Liver (tissue), 9 donors: ENCODE results near the gene TMTC2. TPM values are rescaled to one million over a fixed set of nuclear protein-coding genes. Genes with fewer than 3 reads are reported as not detected.

Source experiments
- DNase-seq: peaks from one replicate; pipeline ENCODE4 v3.0.0-alpha.2; 2017; ENCODE audit warnings: low spot score
- H3K27ac ChIP-seq, 2 donors: one replicate each; pipeline ENCODE4 v1.7.0; 2013; ENCODE audit warnings: inconsistent platforms in 2 of 2, low read length in 2 of 2, control low read depth in 1 of 2, low read depth in 1 of 2, mild to moderate bottlenecking in 1 of 2
- H3K27me3 ChIP-seq, 4 donors: one replicate each; pipeline versions ENCODE4 v1.6.1 to v1.7.0; 2013; ENCODE audit warnings: low read length in 3 of 4, inconsistent platforms in 1 of 4, mild to moderate bottlenecking in 1 of 4, moderate library complexity in 1 of 4; ENCODE audit not compliant: control insufficient read depth in 4 of 4, insufficient read depth in 4 of 4
- H3K36me3 ChIP-seq, 4 donors: one replicate each; pipeline versions ENCODE4 v1.6.1 to v1.7.0; 2013; ENCODE audit warnings: low read length in 3 of 4, mild to moderate bottlenecking in 3 of 4, low read depth in 1 of 4, moderate library complexity in 1 of 4; ENCODE audit not compliant: control insufficient read depth in 4 of 4, insufficient read depth in 3 of 4
- H3K4me1 ChIP-seq, 4 donors: one replicate each; pipeline versions ENCODE4 v1.6.1 to v1.7.0; 2013; ENCODE audit warnings: low read length in 3 of 4, mild to moderate bottlenecking in 3 of 4, moderate library complexity in 1 of 4; ENCODE audit not compliant: control insufficient read depth in 4 of 4, insufficient read depth in 4 of 4
- H3K4me3 ChIP-seq, 3 donors: one replicate each; pipeline versions ENCODE4 v1.6.1 to v1.7.0; 2013; ENCODE audit warnings: low read length in 3 of 3, control low read depth in 1 of 3, low read depth in 1 of 3, mild to moderate bottlenecking in 1 of 3
- H3K9ac ChIP-seq, 2 donors: one replicate each; pipeline ENCODE4 v1.7.0; 2013; ENCODE audit warnings: low read length in 2 of 2, mild to moderate bottlenecking in 2 of 2, moderate library complexity in 2 of 2, control low read depth in 1 of 2, low read depth in 1 of 2
- H3K9me3 ChIP-seq, 4 donors: one replicate each; pipeline versions ENCODE4 v1.6.1 to v1.7.0; 2013; ENCODE audit warnings: low read length in 3 of 4; ENCODE audit not compliant: control insufficient read depth in 4 of 4
- FOXA1 ChIP-seq: IDR thresholded peaks from 2 replicates; pipeline ENCODE4 v1.6.1; 2016; ENCODE audit warnings: antibody characterized with exemption
- FOXA2 ChIP-seq: IDR thresholded peaks from 2 replicates; pipeline ENCODE4 v1.6.1; 2016; ENCODE audit warnings: antibody characterized with exemption
- GABPA ChIP-seq, 2 donors: IDR thresholded peaks in 1 of 2; conservative IDR thresholded peaks in 1 of 2; 2 replicates each; pipeline ENCODE4 v1.6.1; 2016; ENCODE audit warnings: antibody characterized with exemption in 2 of 2, mild to moderate bottlenecking in 1 of 2, moderate library complexity in 1 of 2
- HNF4A ChIP-seq, 2 donors: conservative IDR thresholded peaks; 2 replicates each; pipeline ENCODE4 v1.6.1; 2016; ENCODE audit warnings: antibody characterized with exemption in 2 of 2, mild to moderate bottlenecking in 2 of 2
- HNF4G ChIP-seq: IDR thresholded peaks from 2 replicates; pipeline ENCODE4 v1.6.1; 2016; ENCODE audit warnings: antibody characterized with exemption
- JUND ChIP-seq, 2 donors: IDR thresholded peaks; 2 replicates each; pipeline ENCODE4 v1.6.1; 2016; ENCODE audit warnings: antibody characterized with exemption in 2 of 2
- NR2F2 ChIP-seq: IDR thresholded peaks from 2 replicates; pipeline ENCODE4 v1.6.1; 2016; ENCODE audit warnings: antibody characterized with exemption
- RXRA ChIP-seq, 2 donors: IDR thresholded peaks; 2 replicates each; pipeline ENCODE4 v1.6.1; 2017 to 2018; ENCODE audit warnings: antibody characterized with exemption in 2 of 2, mild to moderate bottlenecking in 1 of 2
- SP1 ChIP-seq: IDR thresholded peaks from 2 replicates; pipeline ENCODE4 v1.6.1; 2018; ENCODE audit warnings: antibody characterized with exemption, mild to moderate bottlenecking
- TAF1 ChIP-seq: conservative IDR thresholded peaks from 2 replicates; pipeline ENCODE4 v1.6.1; 2016; ENCODE audit warnings: antibody characterized with exemption, mild to moderate bottlenecking
- YY1 ChIP-seq: IDR thresholded peaks from 2 replicates; pipeline ENCODE4 v1.6.1; 2016; ENCODE audit warnings: antibody characterized with exemption, mild to moderate bottlenecking
- WGBS: extraction: QIAGEN DNeasy Blood & Tissue Kit; methylation state at CpG from one replicate; pipeline ENCODE4 v1.1.7; 2013; 5-methylcytosine and 5-hydroxymethylcytosine counted together
- polyA plus RNA-seq, 2 donors: library from polyadenylated mRNA; stranded (reverse) in 1 of 2; unstranded in 1 of 2; fragments of 200-250 nt in 1 of 2; fragments of >200 nt in 1 of 2; fragmentation: Nextera tagmentation in 1 of 2; extraction: Ambion mirVana in 1 of 2; gene quantifications; one replicate each; pipeline versions ENCODE4 v1.2.1 to v1.2.3, GENCODE V29; 2013 to 2015
- total RNA-seq, 2 donors: library from RNA; depleted of rRNA; stranded (reverse); fragments of >200 nt; gene quantifications; one replicate each; pipeline ENCODE4 v1.2.3, GENCODE V29; 2014
- TF ChIP-seq, protein P1 (sequence below): IDR thresholded peaks from 2 replicates; pipeline ENCODE4 v1.6.1; 2016; ENCODE audit warnings: antibody characterized with exemption
- TF ChIP-seq, protein P2 (sequence below): IDR thresholded peaks from 2 replicates; pipeline ENCODE4 v1.6.1; 2016; ENCODE audit warnings: antibody characterized with exemption, mild to moderate bottlenecking
- TF ChIP-seq, protein P3 (sequence below): fragments of 150-350 bp; IDR thresholded peaks from 2 replicates; pipeline ENCODE4 v1.5.1; 2017; ENCODE audit warnings: improper control_type of control experiment, low read depth, low read length; ENCODE audit not compliant: missing input control
- TF ChIP-seq, protein P4 (sequence below): IDR thresholded peaks from 2 replicates; pipeline ENCODE4 v1.6.1; 2016; ENCODE audit warnings: antibody characterized with exemption
- TF ChIP-seq, protein P5 (sequence below): IDR thresholded peaks from 2 replicates; pipeline ENCODE4 v1.6.1; 2016; ENCODE audit warnings: antibody characterized with exemption
- donor health status: healthy.
- donor health status: healthy.
- donor health status: healthy.
- donor health status: healthy.
- donor health status: healthy.

TMTC2 gene
- total and polyA plus RNA-seq, 4 donors: 0.36 to 3.0 (median 0.61) TPM

DNA sequence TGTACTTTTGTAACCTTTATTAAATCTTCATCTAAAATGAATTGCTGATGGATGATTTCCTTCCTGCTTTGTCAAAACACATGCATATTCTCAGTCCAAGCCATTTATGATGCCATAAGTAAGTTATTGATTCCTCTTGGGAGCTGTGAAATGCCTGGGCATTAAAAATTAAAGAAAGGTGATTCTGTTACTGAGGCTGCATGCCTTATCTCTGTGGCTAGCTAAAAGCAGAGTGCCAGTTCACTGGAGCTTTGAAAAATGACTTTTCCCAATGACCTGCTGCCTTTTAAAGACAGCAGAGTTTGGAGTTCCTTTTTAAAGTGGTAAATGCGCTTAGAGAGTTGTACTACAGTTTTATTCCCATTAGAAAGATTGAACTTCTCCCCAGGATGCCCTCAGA is 152.1 kb downstream of the TMTC2 start:
- Histone ChIP-seq H3K4me3 (no peak overlapping the region), H3K9me3 (no peaks in the 10 kb centered on the region), H3K27me3 (no peaks in the 10 kb centered on the region), H3K27ac (no peak overlapping the region), H3K9ac (no peak overlapping the region), H3K36me3 (no peaks in the 10 kb centered on the region), H3K4me1 (no peaks in the 10 kb centered on the region)
- no peak for TF ChIP-seq NR2F2
- TF ChIP-seq, protein P1, sequence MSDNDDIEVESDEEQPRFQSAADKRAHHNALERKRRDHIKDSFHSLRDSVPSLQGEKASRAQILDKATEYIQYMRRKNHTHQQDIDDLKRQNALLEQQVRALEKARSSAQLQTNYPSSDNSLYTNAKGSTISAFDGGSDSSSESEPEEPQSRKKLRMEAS: no peak
- TF ChIP-seq FOXA2: no peak
- TF ChIP-seq YY1: no peak
- TF ChIP-seq, protein P2, sequence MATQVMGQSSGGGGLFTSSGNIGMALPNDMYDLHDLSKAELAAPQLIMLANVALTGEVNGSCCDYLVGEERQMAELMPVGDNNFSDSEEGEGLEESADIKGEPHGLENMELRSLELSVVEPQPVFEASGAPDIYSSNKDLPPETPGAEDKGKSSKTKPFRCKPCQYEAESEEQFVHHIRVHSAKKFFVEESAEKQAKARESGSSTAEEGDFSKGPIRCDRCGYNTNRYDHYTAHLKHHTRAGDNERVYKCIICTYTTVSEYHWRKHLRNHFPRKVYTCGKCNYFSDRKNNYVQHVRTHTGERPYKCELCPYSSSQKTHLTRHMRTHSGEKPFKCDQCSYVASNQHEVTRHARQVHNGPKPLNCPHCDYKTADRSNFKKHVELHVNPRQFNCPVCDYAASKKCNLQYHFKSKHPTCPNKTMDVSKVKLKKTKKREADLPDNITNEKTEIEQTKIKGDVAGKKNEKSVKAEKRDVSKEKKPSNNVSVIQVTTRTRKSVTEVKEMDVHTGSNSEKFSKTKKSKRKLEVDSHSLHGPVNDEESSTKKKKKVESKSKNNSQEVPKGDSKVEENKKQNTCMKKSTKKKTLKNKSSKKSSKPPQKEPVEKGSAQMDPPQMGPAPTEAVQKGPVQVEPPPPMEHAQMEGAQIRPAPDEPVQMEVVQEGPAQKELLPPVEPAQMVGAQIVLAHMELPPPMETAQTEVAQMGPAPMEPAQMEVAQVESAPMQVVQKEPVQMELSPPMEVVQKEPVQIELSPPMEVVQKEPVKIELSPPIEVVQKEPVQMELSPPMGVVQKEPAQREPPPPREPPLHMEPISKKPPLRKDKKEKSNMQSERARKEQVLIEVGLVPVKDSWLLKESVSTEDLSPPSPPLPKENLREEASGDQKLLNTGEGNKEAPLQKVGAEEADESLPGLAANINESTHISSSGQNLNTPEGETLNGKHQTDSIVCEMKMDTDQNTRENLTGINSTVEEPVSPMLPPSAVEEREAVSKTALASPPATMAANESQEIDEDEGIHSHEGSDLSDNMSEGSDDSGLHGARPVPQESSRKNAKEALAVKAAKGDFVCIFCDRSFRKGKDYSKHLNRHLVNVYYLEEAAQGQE: no peak
- TF ChIP-seq JUND (IDR thresholded peaks at IDR 0.05): no peak
- TF ChIP-seq, protein P3, sequence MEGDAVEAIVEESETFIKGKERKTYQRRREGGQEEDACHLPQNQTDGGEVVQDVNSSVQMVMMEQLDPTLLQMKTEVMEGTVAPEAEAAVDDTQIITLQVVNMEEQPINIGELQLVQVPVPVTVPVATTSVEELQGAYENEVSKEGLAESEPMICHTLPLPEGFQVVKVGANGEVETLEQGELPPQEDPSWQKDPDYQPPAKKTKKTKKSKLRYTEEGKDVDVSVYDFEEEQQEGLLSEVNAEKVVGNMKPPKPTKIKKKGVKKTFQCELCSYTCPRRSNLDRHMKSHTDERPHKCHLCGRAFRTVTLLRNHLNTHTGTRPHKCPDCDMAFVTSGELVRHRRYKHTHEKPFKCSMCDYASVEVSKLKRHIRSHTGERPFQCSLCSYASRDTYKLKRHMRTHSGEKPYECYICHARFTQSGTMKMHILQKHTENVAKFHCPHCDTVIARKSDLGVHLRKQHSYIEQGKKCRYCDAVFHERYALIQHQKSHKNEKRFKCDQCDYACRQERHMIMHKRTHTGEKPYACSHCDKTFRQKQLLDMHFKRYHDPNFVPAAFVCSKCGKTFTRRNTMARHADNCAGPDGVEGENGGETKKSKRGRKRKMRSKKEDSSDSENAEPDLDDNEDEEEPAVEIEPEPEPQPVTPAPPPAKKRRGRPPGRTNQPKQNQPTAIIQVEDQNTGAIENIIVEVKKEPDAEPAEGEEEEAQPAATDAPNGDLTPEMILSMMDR: no peak
- TF ChIP-seq, protein P4, sequence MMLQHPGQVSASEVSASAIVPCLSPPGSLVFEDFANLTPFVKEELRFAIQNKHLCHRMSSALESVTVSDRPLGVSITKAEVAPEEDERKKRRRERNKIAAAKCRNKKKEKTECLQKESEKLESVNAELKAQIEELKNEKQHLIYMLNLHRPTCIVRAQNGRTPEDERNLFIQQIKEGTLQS: no peak
- no peak for TF ChIP-seq HNF4G
- TF ChIP-seq TAF1: no peak
- no peak for TF ChIP-seq HNF4A (conservative IDR thresholded peaks at IDR 0.05)
- no peak for TF ChIP-seq RXRA (IDR thresholded peaks at IDR 0.05)
- no peak for TF ChIP-seq GABPA (IDR thresholded peaks at IDR 0.05 in 1 of 2, conservative IDR thresholded peaks at IDR 0.05 in 1 of 2)
- no peak for TF ChIP-seq SP1
- DNase-seq: no peak
- WGBS: 99% methylated on average over 1 of the region's 1 CpG

DNA sequence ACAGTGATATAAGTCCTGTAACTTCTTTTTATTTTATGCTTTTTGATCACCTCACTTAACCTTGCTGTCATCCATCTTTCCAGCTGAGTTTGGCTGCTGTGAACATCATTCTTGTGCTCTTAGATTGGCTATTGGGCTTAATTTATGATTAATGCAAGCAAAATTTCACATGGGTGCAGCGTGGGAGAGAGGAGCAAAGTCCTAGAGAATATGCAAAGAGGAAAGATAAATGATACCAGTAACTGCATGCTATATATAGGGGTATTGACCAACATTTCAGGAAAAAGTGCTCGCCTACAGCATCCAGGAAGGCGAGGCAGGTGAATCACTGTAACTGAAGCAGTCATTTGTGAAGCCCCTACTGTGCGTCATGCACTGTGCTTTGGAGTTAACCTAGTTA is 153.1 kb downstream of the TMTC2 start:
- 81% methylated on average over 4 of the region's 4 CpGs for WGBS
- TF ChIP-seq, protein P1: no peak
- TF ChIP-seq, protein P3: no peak
- TF ChIP-seq SP1 (no peak), RXRA (IDR thresholded peaks at IDR 0.05) (no peak), NR2F2 (no peak), JUND (IDR thresholded peaks at IDR 0.05) (no peak), FOXA2 (no peak), HNF4A (conservative IDR thresholded peaks at IDR 0.05) (no peak), FOXA1 (no peak), YY1 (no peak), GABPA (IDR thresholded peaks at IDR 0.05 in 1 of 2, conservative IDR thresholded peaks at IDR 0.05 in 1 of 2) (no peak), TAF1 (no peak)
- TF ChIP-seq, protein P5, sequence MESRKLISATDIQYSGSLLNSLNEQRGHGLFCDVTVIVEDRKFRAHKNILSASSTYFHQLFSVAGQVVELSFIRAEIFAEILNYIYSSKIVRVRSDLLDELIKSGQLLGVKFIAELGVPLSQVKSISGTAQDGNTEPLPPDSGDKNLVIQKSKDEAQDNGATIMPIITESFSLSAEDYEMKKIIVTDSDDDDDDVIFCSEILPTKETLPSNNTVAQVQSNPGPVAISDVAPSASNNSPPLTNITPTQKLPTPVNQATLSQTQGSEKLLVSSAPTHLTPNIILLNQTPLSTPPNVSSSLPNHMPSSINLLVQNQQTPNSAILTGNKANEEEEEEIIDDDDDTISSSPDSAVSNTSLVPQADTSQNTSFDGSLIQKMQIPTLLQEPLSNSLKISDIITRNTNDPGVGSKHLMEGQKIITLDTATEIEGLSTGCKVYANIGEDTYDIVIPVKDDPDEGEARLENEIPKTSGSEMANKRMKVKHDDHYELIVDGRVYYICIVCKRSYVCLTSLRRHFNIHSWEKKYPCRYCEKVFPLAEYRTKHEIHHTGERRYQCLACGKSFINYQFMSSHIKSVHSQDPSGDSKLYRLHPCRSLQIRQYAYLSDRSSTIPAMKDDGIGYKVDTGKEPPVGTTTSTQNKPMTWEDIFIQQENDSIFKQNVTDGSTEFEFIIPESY: no peak
- TF ChIP-seq, protein P2: no peak
- no peak for DNase-seq

More for the DNA sequence above, 153.1 kb downstream of the TMTC2 start:
- Histone ChIP-seq H3K27ac (no peak overlapping the region), H3K4me1 (no peaks in the 10 kb centered on the region), H3K9me3 (no peaks in the 10 kb centered on the region), H3K4me3 (no peak overlapping the region), H3K9ac (no peak overlapping the region), H3K27me3 (no peaks in the 10 kb centered on the region), H3K36me3 (no peaks in the 10 kb centered on the region)
